ENCODE measurements around the gene TBRG4.
"Not testable (repeated sequence)": the region's sequence is repeated elsewhere in the genome, so short reads cannot be mapped to it uniquely, and the experiment has no call there.

The TBRG4 gene

DNA sequence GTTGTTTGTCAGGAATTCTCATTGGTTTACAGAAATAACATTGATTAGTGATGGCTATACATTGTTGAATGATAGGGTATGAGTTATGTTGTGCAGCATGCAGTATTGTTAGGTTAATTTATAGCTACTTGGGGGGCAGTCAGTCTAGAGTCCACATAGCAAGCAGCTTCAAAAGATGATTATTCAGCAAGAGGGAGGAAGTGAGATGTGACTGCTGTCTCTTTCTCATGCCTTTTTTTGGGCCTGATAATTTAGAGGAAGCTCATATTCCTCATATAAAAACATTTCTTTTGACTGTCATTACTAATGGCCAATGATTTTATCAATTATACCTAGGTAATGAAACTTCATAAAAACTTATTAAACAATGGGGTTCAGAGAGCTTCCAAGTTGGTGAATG, 3.4 kb upstream of the TBRG4 start:
- DNase-seq, result no peak

DNA sequence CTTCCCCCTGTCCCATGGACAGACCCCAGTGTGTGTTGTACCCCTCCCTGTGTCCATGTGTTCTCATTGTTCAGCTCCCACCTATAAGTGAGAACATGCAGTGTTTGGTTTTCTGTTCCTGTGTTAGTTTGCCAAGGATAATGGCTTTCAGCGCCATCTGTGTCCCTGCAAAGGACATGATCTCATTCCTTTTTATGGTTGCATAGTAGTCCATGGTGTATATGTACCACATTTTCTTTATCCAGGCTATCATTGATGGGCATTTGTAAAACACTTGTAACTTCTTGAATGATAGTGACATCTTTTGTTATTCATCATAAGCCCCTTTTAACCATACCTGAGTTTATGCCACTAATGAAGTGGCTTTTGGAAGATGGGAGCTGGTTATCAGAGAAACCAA, 2.8 kb upstream of the TBRG4 start:
- not testable (repeated sequence) for DNase-seq

DNA sequence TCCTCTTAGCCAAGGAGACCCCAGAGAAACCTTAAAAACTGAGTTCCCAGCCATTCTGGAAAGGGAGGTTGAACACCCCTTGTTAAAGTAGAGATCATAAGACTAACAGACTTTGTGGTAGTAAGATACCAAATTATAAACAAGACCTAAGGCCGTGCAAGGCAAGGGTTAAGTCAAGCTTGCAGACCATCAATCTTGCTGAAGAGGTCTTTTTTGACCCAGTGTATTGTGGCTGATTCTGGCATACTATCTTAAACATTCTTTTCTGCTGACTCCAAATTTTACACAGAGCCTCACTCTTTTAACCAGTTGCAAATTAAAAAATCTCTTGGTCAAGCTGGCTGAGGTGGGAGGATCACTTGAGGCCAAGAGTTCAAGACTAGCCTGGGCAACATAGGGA, 1.2 kb upstream of the TBRG4 start:
- no peak for DNase-seq

DNA sequence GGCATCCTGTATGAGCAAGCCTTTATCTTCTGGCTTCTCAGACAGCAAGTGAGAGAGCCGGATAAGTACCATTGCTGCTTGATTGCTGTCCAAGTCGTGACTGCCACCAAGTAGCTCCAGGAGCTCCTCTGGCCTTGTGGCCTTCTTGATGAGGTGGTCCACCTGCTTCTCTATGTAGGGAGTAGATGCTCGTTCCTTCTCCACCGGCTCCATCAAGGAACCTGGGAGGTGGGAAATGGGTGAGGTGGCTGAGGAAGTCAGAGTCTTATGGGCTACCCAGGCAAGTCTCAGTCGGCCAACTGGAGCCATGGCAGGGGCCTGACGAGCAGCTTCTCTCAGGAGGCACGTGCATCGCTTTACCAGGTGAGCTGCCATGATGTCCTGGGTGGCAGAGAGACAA, 2.6 kb downstream of the TBRG4 start:
- no peak for DNase-seq

DNA sequence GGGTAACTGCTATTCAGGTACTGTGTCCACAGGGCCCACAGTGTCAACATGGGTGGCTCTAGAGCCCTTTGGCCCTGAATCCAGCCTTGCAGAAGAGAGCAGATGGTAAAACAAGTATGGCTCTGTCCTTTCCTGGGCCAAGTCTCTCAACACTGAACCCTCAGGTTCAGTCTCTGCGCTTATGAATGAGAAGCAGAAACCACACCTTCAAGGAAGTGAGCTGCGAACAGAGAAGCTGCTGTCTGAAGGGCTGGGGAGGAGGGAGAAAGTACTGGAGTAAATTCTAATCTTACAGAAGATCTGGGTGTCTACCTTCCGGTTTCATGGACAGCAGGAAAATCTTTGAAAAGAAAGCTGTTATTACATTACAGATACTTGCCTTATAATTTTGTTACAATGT, 4.1 kb downstream of the TBRG4 start:
- no peak for DNase-seq

DNA sequence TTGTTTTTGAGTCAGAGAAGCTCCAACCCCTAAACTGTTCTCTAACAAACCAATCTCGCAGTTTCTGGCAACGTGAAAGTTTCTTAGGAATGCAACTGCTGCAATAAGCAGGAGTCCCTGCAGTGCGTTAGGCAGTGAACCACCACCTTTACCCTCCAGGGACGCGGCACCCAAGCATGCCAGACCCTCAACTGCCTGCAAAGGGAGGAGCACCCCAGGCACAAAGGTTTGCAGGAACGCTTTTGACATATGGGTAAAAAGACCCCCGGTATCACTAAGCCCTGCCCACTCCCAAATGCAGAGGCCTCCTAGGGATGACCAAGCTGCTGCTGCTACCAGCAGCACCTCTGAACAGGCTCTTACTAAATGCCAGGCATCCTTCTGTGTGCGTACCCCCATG, 4.7 kb downstream of the TBRG4 start:
- no peak for DNase-seq

DNA sequence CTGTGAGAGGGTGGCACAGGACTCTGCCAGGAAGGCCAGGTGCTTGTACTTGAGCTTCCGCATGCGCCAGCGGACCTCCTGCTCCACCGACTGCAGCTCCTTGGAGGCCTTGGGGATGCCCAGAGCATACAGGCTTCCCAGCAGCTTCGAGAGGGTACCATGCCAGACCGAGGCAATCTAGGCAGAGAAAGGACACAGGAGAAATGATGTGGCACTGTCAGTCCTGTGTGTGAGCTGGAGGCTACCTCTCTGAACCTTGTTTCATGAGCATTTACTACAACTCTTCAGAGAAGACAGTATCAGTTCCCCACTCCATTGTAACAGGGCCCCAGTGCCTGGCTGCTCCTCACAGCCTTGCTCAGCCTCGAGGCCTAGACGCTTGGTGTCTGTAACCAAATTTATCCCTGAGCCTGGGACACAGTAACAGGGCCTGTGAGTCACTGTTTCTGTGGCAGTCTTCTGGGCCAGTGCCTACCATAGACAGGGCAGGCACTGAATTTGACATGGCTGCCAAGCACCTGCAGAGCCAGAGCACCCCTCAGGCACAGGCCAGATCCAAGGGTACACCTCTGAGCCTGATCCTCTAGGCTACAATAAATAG, 5.8 kb downstream of the TBRG4 start:
- no peak for DNase-seq

DNA sequence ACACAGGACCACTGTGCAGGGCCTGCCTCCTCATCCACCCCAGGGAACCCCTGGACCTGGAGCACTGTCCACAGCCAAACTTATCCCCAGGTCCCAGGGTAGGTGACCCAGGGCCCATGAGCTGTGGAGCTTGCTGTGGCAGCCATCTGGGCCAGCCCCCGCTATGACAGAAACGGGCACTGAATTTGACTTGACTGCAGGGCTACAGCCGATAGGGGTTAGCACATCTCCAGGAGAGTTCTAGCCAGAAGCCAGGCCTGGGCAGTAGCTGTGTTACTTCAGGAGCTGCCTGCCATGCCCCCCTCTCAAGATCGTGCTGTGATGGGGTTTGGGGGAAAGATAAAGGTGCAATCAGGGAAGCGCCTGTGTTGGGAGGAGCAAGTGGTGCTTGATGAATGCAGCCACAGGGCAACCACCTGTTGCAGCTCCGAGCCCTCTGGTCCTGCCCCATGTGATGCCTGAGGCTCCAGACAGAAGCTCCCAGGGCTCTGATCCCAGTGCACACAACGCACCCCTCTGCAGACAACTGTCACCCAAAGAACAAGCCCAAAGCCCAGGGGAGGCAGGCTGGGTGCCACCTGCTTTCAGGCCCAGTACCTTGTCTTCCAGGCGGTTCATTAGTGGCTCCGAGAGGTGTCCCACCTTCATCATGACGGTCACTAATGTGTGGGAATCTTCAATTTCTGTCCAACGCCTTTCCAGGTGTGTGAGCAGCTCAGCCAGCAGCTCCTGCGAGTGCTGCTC, 6.5 kb downstream of the TBRG4 start:
- no peak for DNase-seq

DNA sequence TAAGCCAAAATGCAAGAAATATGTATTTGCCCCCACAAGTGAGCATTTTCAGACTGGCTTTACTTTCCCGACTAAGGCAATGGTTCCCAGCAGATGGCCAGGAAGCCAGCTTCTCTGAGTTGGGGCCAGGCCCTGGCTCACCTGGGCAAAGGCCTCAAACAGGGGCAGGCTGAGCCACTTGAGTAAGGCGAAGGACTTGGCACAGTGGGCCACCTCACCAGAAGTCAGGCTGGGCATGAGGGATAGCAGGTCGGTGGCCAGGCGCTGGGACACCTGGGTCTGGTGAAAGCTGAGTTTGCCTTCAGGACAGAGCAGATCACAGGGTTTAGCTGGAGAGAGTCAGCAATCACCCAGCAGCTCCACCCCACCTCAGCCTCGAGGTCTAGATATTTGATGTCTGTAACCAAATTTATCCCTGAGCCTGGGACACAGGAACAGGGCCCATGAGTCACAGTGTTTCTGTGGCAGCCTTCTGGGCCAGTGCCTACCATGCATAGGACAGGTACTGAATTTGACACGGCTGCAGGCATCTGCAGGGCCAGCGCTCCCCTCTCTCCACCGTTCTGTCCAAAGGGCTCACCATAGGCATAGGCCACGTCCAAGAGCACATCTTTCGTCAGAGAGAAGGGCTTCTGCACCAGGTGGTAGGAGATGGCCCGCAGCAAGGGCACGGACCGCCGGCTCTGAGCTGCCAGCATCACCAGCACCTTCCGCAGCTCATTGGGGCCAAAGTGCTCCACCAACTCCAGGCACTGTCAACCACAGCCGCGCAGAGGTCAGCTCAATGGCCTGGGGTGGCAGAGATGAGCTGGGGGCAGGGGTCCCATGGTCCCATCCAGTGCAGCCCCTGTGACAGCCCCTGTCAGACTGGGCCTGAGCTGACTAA, 7.3 kb downstream of the TBRG4 start:
- DNase-seq, result no peak

DNA sequence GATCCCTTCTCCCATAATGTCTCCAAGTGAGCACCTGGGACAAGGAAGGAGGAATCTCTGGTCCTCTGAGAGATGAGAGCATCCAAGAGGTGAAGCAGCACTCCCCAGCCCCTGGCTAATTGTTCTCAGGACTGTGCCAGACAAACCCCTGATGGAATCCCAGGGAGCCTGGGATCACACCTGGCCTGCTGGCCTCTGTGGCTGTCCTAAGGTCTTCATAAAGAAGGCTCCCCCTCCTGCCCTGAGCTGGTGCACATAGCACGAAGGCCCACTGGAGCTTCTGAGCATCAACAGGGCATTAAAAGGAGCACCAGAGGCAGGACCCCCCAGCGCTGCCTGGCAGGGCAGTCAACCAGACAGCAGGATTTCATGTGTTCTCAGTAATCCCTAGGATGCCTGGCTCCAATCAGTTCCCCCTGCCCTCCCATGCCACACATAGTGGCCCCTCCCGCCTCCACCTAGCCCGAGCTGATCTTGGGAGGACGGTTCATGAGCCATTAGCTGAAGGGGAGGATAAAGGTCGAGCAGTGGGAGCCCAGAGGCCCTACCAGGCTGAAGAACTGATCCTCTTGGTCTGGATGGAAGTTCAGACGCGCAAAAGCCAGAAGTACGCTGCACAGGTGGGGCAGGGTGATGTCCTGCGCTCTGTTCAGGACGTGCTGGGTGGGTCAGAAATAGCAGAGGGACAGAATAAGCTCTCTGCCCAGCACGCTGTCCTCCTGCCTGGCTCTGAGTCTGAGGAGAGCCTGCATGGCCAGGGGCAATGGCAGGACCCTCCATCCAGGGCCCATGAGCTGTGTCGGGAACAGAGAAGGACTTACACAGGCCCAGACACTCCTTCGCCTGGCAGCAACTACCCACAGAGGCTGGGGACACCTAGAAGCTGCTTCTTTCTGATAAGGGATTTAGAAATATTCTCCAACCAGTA, 8.4 kb downstream of the TBRG4 start:
- no peak for DNase-seq

DNA sequence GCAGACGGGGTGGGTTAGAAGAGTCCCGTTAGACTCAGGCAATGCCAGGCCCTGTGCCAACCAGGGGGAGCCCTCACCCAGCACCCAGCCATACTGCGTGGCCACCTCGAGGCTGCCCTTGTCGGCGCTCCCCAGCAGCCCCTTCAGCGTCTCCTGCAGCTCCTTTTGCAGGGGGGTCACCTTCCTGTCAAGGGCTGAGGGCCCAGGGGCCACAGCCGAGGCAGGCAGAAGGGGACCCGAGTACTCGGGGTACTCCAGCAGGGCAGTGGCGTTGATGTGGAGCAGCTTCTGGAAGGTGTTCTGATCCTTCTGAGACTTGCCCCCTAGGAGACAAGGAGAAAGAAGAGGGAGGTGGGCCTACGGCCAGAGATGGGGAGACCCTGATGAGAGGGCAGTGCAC, 9.7 kb downstream of the TBRG4 start:
- no peak for DNase-seq

DNA sequence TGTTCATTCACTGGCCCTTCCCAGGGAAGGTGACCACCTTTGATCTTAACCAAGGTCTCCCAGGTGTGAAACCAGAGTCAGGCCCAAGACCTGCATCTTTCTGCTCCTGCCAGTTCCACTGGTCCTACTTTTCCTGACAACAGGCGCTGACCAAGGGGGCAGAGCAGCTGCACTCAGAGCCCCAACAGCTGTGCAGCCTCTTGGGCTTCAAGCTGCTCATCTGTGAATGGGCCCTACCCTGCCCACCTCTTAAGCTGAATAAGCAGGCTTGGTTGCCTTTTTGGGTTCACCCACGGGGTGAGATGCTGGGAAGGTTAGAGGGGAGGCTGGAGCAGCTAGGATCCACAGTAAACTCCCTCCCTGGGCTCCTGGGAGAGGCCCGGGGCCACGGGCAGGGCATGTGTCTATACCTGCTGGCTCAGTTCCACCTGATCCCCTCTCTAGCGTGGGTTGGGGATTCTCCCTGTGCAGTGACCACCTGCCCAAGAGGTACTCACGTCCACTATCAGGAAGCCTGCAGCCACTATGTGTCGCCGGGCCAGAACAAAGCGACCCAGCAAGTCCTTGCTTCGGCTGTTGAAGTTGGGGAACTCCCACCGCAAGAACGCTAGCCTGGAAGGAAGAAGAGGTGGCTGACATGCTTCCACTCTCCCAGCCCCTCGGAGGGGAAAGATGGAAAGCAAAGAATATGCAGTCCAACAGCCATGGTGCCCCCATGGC, 10.6 kb downstream of the TBRG4 start:
- no peak for DNase-seq

DNA sequence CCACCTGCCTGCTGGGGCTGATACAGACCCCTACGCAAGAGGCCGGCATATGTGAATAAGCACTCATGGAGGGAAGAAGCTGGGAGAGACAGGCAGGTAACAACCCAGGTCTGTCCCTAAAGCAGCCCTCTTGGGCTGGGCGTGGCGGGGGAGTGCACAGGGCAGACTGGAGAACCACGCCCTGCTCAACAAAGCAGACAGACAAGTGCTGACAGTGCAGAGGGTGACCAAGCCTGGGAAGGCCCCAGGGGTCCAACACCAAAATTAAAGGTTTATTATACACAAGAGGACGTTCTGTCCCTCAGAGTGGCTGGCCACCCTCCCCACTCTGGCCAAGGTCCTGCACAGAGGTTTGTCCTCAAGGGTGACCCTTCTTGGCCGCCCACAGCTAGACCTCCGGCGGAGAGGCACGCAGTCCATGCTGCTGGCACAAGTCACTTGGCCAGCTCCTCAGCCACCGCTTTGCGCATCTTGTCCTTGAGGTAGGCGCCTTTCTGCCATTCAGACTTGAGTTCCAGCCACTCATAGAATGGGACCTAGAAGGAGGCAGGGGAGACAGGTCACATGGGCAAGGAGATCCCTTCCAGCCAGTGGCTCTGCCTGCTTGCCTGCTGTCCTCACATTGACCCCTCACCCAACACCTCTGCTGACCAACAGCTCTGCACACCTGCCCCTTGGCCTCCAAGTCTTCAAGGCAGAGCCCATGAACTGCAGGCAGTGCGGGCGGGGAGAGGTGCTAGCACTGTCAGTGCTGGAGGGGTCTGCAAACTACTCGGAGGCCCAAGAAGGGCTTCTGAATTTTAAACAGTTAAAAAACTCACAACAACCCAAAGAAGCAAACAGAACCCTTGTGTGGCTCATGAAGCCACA, 11.4 kb downstream of the TBRG4 start:
- DNase-seq, result no peak

DNA sequence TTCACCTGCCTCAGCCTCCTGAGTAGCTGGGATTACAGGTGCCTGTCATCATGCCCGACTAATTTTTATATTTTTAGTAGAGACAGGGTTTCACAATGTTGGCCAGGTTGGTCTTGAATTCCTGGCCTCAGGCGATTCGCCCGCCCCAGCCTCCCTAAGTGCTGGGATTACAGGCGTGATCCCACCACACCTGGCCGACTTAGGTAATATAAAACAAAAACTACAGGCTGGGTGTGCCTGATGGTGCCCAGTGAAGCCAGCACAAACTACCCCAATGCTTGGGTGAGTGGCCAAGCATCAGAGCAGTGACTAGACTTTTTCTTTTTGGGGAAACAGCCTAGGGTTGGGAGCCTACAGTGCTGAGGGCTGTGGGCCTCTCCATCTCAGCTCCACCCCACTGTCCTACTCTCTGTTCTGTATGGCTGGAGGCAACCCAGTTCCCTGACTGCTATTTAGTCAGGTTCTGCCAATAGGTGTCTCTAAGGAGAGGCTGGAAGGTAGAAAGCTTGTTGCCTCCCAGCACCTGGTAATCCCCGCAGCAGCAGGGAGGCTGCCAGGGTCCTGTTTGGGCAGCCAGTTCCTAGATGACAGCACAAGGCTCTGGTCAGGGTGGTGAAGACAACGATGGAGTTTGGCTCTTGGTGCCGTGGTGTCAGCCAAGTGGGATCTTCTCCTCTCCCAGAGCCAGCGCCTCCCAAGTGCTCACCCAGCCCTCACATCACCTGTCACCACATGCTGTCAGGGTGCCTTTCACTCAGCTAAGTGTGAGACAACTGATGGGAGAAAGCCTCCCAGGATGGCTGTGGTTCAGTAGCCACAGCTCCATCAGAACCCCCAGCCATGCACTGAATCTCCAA, 12.3 kb downstream of the TBRG4 start:
- DNase-seq, result no peak

DNA sequence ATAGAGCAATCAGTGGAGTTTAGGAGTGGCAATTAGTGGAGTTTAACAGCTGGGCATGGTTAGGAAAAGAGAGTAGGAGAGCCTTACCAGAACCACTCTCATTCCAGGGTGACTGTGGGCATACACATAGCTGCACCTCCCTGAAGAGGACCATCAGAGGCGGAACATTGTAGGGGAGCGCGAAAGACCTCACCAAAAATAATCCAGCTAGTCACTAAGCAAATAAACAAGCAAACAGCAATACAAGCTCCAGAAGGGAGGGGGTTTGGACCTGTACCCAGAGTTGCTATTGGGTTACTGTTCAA, 18.6 kb downstream of the TBRG4 start:
- DNase-seq, result no peak

DNA sequence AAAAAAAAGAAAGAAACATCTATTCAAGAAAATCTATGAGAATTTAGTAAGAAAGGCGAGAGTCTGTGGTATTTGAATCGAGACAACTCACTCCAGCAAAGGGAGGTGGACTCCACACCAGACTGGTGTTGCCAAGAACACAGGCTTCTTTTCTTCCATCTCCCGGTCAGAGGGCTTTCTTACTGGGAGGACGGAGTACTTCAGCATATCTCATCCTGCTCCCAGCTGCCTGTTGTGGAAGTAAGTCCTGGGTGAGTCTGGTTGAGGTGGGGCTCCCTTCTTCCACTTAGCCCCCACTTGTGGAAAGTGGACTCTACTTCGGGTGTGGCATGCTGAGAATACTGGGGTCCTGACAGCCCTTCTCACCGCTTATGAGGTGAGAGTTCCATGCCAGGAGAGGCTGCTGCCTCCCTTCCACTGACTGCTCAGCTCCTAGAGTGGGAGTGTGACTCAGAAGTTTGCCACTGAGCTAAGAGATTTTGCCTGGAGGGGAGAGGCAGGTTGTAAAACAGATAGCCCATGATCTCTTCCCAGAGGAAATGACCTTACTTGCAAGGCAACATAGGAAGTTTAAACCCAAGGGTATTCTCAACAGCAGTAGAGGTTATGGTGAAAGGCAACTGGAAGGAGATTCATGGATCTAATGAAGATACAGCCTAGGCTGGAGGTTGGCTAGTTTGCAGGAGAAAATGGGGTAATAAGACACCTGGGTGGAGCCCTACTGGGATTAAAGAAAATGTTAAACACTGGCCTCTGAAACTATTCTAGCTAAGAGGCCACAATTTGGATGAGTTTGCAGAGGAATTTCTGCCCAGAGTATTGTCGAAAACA, 19.2 kb downstream of the TBRG4 start:
- no peak for DNase-seq

DNA sequence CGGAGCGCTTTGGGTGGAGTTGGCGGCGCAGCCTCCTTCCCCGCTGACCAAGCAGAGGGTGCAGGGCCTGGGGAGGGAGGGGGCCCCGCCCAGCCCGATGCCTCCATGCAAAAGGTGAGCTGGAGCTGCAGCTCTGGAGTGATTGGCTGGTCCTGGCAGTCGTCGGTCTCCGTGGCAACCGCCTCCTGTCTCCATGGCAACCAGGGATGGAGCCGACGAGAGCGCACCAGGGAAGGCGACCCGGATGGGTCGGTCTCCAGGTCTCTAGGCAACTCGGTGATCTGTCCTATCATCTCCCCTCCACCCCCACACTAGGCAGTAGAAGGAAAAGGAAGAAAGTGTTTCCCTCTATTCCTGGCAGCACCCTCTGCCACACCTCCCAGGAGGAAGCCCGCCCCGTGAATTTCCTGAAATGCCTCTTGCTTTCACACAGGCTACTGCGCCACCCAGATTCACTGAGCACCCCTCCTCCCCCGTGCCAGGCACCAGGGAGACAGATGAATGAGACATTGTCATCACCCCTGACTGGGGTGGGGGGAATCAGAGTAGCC, 22.1 kb downstream of the TBRG4 start:
- DNase-seq, result peak; percentile 91

DNA sequence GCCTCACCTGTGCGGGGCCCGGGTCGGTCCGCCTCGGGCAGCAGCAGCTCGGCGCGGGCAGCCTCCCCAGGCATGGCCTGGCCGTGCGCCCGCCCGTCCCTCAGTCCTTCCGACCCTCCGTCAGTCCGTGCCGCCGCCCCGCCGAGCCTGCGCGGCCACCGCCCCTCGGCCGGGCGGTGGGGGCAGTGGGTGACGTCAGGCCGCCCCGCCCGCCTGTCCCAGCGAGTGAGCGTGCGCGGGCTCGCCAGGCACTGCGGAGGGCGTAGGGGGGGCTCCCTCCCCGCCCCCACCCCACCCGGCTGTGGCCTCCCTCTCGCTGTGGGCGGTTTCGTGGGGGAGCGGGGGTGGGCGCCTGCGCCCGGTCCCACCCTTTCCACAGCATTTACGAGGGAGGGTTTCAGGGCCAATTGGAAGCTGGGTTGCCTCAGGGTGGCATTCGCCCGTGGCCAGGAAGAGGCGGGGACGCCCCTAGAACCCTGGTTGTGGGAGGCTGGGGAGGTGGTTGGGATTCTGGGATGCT, 22.6 kb downstream of the TBRG4 start, which contains the start of gene NACAD:
Gene NACAD, minus strand, starts transcription at position 149 of the 520 bp plus-strand sequence. Its CDS starts 75 bp downstream, at position 74.
- peak; percentile 75 for DNase-seq
